Activated CD8-positive, alpha-beta memory T cell treated with anti-CD3 and anti-CD28 coated beads for 4 hours (primary cell): Measurements from ENCODE around the gene R3HDM4.
"Not testable (repeated sequence)": the region's sequence is repeated elsewhere in the genome, so short reads cannot be mapped to it uniquely, and the experiment has no call there.

Source experiments
- DNase-seq, 2 donors: peaks; one replicate each; pipeline ENCODE4 v3.0.0-alpha.2; 2020; ENCODE audit warnings: low read depth in 2 of 2

Gene R3HDM4

GRCh38 chr19:913080-913748 is at the start of gene R3HDM4:
R3HDM4 (minus strand) TSS chr19:913219; CDS start chr19:913157, 62 bp downstream.
- DNase-seq: peak; percentile 65 to 69

GRCh38 chr19:961866-962620 is 49.0 kb upstream of the R3HDM4 start:
- no peak for DNase-seq

GRCh38 chr19:960601-960938 is 47.6 kb upstream of the R3HDM4 start:
- no peak for DNase-seq

- DNase-seq: no peak
These were observed 47.0 kb upstream of the R3HDM4 start for GRCh38 chr19:960020-960419.

- DNase-seq: peak in 1 of 2 donors; percentile 18
These were observed 46.2 kb upstream of the R3HDM4 start for GRCh38 chr19:958967-959855.

GRCh38 chr19:957578-957977 is 44.6 kb upstream of the R3HDM4 start:
- not testable (repeated sequence) for DNase-seq

GRCh38 chr19:956766-957440 is 43.9 kb upstream of the R3HDM4 start:
- DNase-seq: no peak

GRCh38 chr19:955803-956765 is 43.1 kb upstream of the R3HDM4 start:
- DNase-seq: no peak

GRCh38 chr19:954672-955494 is 41.9 kb upstream of the R3HDM4 start:
- DNase-seq: no peak

GRCh38 chr19:954272-954671 is 41.3 kb upstream of the R3HDM4 start:
- DNase-seq: no peak

GRCh38 chr19:953445-954271 is 40.6 kb upstream of the R3HDM4 start:
- DNase-seq: no peak

GRCh38 chr19:952680-953444 is 39.8 kb upstream of the R3HDM4 start:
- DNase-seq: no peak

GRCh38 chr19:952049-952679 is 39.1 kb upstream of the R3HDM4 start:
- no peak for DNase-seq

GRCh38 chr19:950352-951066 is 37.5 kb upstream of the R3HDM4 start:
- DNase-seq: no peak

GRCh38 chr19:948842-949496 is 36.0 kb upstream of the R3HDM4 start:
- DNase-seq: no peak
